A172 (cell line): Measurements from ENCODE around the gene PNP. TPM values are rescaled to one million over a fixed set of nuclear protein-coding genes. Genes with fewer than 3 reads are reported as not detected.

Experiments used
- DNase-seq: peaks from one replicate; pipeline ENCODE4 v3.0.0-alpha.2; 2015; ENCODE audit warnings: low spot score
- total RNA-seq: library from RNA; depleted of rRNA; stranded (reverse); fragments of >200 nt; shearing (Covaris generic); gene quantifications from 2 replicates; pipeline ENCODE4 v1.2.3, GENCODE V29; 2014

PNP gene
- total RNA-seq, 1 experiment from 2014 or later = 41.8 TPM

DNA sequence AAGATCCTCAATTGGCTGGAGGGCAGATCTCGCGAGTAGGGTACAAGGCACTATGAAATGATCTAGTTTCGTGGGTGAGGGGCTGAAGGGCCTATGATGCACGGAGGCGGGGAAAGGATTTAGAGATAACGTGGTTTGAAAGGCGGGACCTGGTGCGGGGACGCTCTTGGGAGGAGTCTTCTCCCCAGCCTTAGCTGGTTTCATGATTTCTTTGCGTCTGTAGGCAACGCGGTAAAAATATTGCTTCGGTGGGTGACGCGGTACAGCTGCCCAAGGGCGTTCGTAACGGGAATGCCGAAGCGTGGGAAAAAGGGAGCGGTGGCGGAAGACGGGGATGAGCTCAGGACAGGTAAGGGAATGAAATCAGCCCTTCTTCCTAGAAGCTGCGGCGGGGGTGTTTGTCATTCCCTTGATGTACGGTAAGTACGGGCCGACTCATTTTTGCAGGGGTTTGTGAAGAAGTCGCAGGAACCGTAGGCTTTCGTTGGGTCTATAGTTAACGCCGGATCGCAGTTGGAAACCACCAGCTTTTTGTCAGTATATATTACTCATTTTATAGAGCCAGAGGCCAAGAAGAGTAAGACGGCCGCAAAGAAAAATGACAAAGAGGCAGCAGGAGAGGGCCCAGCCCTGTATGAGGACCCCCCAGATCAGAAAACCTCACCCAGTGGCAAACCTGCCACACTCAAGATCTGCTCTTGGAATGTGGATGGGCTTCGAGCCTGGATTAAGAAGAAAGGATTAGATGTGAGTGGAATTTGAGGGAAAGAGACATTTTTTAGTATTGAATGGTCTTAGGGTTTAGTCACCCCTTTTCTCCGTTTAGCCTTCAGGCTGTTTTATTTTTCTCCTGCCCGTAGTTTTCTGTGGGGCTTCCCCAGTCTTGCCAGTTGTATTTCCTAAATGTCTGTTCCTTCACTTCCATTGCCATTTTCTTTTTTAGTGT is 13.6 kb upstream of the PNP start:
- DNase-seq = peak; percentile 69

DNA sequence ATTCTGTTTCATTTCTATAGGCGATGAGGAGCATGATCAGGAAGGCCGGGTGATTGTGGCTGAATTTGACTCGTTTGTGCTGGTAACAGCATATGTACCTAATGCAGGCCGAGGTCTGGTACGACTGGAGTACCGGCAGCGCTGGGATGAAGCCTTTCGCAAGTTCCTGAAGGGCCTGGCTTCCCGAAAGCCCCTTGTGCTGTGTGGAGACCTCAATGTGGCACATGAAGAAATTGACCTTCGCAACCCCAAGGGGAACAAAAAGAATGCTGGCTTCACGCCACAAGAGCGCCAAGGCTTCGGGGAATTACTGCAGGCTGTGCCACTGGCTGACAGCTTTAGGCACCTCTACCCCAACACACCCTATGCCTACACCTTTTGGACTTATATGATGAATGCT is 12.2 kb upstream of the PNP start:
- no peak for DNase-seq

DNA sequence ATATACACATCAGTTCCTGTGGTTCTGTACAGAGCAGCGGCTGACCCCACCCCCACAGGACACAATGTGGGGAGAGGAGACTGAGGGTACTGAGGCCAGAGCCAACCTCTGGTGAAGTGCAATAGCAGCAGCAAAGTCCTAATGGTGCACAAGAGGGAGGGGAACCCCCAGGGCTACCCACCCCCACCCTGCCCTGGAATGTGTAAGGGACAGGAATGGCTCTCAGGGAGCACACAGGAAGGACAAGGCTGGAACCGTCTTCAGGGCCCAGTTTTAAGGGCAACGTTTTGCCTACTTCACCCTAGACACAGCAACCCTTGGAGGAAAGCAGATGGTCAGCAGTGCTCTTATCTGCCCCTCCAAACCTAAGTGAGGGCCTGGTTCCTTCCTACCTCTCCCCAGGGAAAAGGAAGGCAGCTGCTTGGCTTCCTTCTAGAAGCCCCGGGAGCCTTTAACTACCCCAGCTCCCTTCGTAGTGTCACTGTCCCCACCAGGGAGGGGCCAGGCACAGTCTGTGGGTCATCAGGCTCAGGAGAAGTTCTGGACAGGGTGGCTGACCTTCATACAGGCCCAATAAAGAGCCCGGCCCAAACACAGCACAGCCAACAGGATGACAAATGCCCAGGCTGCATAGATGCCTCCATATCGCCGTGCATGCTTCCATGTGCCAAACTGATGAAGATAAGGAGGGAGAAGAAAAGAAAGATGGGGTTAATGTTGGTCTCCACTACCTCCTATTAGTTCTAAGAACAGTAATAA is 11.0 kb upstream of the PNP start:
- DNase-seq = no peak

DNA sequence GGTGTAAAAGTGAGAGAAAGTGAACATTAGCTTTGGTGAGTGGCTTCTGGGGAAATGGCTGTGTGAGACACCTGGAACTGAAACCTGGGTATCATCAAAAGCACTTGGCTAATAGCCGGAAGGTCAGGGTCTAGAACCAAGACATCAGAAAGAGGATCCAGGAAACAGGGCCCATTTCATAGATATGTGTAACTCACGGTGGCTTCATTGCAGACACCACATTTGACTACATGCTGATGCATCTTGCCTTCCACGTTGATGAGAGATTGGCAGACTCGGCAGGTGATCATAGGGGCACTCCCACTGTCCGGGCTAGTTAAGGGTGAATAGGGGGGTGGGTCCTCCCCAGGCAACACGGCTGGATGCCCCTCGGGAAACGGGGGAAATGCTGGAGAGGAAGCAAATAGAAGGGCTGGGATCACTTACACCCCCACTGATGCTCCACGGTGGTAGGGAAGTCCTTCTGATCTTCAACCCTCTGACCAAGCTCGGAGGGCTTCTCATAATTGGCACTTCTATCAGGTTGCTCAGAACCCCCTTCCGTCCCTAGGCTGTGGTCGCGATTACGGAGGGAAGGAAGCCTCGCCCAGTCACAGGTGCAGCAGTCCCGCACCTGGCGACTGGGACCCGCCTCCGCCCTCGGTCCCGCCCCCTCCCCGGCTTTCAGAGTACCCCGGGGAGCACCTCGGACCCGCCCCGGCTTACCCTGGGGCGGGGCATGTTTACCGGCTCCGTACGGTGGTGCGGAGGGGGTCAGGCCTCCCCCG is 8.6 kb upstream of the PNP start:
- DNase-seq = no peak

DNA sequence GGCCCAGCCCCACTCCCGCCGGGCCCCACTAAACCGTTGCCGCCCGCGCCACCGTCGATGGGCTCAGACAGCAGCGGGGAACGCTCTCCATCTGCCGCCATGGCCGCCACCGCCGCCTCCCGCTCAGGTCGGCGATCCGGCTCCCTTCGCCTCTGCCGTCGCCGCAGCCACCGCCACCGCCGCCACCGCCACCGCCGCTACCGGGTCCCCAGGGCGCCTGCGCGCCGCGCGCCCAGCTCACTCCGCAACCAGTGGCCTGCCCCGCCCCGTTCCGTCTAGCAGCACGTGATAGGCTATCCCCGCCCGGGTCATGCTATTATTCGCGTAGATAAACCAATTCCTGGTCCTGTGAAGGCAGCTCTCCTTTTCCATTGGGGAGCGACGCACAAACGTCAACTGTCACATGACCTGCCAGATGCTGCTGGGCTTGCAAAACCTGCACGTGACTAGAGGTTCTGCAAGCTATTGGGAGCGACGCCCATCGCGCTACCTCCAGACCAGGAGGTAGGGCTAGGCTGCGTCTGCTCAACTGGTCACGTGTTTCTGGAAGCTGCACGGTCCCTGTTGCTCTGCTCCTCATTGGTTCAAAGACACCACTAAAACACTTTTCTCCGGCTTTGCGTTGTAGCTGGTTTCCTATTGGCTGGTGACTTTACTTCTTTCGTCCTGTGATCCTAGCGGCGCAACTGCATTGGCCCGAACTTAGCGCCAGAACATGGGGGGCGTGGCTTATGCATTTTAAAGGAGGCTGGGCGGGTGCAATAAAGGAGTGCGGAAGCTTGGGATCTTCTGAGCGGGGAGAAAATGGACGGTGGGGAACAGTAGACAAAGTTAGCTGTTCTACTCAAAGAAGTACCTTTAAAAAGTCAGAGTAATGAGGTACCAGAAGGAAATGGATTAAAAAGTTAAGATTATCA is 7.7 kb upstream of the PNP start, which contains the start of gene PIP4P1:
Gene PIP4P1 (minus strand): TSS at position 210 of the 917 bp plus-strand sequence. CDS start 109 bp downstream, at position 101.
- DNase-seq = peak; percentile 99

DNA sequence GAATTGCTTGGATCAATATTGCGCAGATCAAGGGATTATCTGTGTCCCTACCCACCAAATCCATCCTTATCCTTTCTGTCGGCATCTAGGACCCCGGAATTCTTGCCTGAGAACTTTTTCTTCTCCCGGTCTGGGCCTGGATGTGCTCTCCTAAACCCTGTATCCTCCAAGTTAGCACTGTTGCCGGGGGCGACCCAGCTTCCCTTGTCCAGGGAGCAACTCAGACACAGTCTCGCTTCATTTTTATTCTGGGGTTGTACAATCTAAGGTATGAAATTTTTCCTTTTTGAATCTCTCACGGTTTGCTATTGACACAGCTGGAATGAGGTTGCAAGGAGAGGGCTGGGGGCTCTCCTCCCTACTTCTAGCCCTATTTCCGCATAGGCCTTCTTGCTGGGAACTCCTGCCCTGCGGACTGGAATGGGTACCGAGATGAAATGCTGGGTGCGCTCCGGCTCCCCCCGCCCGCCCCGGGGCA is 403 bp upstream of the PNP start:
- DNase-seq = no peak

DNA sequence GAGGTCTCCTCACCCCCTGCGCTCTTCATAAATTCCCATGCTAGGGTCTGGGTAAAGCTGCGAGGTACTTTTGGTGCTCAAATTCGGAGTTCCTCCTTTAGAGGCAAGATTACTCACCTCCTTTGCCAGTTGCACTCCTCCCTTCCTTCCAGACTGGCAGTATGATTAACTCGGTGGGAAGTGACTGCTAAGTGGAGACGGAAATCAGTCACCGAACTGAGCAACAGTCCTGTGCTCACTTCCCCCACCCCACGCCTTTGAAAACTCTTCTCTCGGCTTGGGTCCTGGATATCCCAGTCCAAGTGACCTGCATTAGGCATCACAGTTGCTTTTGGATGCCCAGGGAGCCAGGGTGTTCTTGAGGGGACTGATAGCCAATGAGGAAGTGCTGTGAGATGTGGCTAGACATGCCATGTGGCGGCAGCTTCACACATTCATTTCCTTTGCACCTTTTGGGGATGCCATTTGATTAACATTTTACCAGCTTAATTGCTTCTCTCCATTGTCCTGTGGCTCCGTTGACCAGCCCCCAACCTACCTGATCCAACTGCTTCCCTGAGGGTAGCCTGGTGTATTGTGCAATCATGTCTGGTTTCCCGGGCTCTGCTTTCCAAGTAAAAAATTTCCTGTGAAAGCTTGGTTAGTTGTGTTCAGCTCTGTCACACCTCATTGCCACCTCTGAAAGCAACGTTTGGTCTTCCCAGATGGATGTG is 840 bp downstream of the PNP start:
- DNase-seq = peak; percentile 63

DNA sequence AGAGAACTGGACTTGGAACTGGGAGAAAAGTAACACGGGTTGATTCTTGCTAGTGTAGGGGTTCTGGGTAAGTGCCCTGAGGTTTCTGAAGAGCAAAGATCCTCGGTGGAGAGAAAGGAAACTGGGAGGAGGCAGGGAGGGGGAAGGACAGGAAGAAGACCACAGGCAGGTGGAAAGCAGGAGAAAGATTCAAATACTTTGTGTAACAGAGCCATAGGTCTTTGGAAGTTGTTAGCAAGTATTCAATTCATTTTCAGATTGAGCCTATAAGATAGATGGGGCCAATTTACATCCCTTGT is 1.3 kb downstream of the PNP start:
- peak; percentile 17 for DNase-seq

DNA sequence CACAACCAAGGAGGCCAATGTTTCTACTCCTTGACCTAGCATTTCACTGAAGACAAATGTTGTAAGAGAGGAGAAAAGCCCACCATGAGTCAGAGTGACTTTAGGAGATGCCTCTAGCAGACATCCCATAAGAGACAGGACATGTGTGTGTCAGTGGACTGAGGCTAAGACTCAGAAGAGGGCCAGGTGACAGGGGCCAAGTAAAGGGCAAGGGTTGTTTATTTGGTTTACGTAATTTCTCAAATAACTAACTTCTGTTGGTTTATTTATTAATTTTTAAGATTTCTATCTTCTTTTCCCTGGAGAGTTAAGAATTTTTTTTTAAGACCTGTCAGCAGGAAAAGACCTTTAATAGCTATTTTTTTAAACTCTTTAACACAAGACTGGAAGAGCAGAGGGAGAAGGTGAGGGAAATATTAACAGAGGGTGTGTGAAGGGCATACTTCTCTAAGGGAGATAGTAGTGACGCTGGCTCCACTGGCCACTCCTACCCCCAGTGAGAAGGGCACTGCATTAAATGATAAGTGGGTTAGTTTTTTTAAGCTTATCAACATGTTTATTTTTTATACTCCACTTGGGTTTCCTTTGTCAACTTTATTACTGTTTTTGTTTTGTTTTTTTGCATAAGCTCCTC is 3.4 kb downstream of the PNP start:
- DNase-seq = no peak

DNA sequence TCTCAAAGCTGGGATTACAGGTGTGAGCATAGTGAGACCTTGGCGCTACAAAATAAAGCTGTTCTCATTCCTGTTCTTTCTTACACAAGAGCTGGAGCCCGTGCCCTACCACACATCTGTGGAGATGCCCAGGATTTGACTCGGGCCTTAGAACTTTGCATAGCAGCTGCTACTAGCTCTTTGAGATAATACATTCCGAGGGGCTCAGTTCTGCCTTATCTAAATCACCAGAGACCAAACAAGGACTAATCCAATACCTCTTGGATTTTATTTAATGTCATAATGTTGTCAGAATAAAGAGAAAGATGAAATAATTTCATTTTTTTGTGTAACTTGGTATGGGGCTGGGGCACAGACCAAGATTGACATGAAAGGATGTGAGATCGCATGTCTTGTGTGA is 7.6 kb downstream of the PNP start:
- DNase-seq = no peak

DNA sequence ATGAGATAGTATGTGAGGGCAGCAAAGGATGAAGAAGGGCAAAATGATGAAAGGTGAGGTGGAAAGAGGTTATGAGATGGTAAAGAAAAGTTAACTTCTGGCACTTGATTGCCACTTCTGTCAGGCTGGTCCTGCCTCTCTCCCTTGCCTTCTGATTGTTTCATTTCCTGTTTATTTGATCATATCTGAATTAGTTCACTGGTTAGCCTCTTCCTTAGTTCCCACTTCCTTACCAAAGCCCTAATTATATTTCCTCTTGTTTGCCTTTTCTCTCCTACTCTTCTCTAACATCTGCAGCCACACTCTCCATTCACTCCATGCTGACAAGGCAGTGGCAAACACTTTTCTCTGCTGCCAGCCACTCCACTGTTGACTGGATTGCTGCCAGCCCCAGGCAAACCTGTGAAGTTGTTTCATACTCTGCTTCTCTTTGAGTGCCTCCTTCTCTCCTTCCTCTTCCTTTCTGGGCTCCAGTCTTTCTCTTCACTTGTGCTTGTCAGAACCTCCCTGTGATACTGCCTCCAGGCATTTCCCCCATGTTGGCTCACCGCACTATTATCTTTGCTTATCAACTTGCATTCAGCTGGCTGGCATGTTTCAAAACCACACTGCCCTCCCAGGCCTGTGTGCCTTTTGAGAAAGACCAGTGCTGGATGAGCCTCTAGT is 8.1 kb downstream of the PNP start:
- DNase-seq = peak; percentile 71

DNA sequence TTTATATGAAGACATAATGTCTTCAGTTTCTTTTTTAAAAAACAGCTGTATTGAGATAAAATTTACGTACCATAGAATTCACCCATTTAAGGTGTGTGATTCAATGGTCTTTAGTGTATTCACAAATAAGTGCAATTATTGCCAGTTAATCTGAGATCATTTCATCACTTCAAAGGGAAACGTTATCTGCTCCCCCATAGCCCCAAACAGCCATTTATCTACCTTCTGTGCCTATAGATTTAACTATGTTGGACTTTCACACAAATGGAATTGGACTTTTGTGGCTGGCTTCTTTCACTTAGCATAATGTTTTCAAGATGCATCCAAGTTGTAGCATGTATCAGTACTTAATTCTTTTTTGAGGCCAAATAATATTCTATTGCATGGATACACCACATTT is 9.7 kb downstream of the PNP start:
- DNase-seq = no peak

DNA sequence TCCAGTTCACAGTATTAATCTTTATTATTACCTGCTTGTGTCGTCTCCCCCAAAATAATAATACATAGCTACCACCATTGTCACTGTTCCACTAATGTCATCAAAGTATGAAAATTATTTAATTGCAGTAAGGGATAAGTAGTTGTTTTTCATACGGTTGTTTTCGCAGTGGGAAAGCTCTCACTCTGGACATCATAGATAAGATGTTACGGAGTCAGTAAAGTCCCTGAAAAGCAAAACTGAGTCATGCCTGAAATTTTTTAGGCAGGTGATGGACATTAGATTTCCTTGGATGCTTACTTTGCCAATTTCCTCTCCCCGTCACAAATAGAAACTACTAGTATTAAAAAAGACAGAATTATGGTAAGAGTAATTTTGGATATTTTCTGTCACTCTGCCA is 13.2 kb downstream of the PNP start:
- no peak for DNase-seq

DNA sequence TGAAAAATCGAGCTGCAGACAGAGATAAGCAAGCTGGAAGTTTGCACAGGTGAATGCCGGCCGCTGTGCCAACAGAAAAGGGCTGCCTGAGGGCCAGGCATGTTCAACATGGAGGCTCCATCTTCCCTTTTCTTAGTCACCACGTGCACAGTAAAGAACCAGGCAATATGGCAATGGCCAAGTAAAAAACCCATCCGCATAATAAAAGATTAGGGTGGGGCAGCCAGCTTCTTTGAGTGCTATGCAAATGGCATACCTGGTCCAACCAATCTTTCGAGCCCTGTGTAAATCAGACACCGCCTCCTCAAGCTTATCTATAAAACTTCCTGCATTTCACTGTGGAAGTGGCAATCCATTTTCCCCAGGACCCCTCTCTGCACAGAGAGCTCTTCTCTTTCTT is 16.7 kb downstream of the PNP start:
- DNase-seq = no peak

DNA sequence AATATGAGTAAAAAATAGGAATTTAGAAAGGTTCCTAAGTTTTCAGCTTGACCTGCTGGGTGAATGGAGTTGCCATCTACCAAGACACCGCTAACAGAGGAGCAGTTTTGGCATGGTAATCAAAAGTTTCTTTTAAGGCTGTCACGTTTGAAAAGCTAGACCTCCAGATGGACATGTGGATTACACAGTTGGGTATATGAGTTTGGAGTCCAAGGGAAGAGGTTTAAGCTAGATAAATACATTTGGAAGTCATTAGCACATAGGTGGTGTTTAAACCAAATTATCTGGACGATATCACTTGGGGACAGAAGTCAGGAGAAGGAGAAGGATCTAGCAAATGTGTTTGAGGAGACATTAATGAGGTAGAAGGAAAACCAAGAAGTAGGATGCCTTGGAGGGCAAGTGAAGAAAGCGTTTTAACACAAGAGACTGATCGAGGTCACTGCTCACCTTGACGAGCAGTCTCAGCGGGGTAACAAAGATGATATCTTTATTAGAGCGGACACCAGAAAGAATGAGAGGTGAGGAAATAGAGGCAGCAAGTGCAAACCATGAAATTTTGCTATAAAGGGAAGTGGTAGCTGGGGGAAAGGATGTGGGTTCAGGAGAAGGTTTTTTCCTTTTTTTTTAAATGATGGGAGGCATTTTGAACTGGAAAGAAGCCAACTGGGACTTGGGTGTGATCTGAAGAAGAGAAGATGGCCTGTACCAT is 17.6 kb downstream of the PNP start:
- DNase-seq = no peak

DNA sequence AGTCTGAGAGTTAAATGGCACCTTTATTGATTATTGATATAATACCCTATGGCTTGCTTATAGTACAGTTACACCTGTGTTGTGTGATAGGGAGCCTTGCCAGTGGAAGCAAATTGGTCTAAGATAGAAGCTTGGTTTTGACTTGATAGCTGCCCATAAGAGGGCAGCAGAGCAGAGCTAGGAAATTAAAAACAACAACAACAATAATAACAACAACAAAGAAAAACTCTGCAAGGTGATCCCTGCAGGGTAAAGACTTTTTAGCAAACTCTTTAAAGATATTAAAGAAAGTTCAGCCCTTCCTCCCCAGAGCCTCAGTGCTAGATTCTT is 18.2 kb downstream of the PNP start:
- no peak for DNase-seq

DNA sequence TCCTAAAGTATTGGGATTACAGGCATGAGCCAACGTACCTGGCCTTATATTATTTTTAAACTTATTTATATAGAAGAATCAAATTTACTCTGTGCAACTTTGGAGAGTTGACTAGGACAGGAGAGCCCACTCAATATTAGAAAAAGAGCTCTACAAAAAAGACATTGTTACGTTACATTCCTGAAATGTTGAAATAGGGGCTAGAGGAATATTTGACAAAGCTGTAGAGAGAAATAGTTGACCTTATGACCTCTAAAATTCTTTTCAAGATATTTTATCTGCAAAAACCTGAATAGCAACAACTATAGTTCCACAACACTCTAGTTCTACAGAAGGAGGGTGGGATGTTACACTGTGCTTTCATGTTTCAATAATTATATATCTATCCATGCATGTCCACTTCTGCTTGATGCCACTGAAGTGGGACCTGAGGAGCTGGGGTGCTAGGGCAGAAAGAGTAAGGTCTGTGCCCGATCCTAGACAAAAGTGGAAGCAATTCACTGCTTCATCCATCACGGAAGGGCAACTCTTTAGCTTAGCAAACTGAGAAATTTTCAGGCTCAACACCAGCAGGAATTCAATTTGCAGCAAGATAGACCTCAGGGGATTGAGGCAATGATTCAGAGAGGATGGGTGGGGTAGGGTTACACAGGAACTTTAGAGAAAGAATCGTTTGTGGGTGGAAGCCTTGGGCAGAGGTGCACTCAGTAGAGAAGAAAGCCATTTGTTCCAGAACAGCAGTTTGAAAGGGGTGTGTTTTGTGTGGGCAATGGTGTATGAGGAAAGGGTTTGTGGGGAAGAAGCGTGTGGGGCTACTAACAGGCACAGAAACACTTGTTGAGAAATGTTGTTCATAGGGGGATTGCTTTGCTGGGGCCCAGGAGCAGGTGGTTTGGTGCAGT is 20.1 kb downstream of the PNP start:
- DNase-seq = no peak

DNA sequence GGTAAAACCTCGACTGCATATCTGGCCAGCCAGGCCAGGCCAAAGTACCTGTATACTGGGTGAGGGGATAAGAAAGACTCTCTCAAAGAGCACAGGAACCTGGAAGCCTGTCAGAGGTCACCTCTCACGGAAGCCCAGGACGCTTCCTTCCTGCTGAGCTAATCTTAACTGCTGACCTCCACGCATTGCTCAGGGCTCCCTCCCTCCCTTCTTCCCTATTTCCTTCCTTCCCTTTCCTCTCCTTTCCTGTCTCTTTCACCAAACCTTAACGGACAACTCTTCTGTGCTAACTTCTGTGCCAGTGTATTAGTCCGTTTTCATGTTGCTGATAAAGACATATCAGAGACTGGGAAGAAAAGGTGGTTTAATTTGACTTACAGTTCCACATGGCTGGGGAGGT is 21.4 kb downstream of the PNP start:
- no peak for DNase-seq
